Hepatocyte (in vitro differentiated cells): ENCODE data around the gene DENND1A. TPM values are rescaled to one million over a fixed set of nuclear protein-coding genes. Genes with fewer than 3 reads are reported as not detected.

Source experiments
- DNase-seq: peaks from one replicate; pipeline ENCODE4 v3.0.0-alpha.2; 2016; ENCODE audit warnings: low spot score
- H2AFZ ChIP-seq: fragments of 200-600 bp; sonication (generic); 2 replicates; pipeline ENCODE4 v1.6.0; 2016; ENCODE audit warnings: antibody characterized with exemption, mild to moderate bottlenecking
- H3K27ac ChIP-seq: fragments of 200-600 bp; sonication (generic); 2 replicates; pipeline ENCODE4 v1.5.1; 2016; ENCODE audit warnings: mild to moderate bottlenecking
- H3K27me3 ChIP-seq: fragments of 200-600 bp; sonication (generic); 2 replicates; pipeline ENCODE4 v1.6.1; 2016
- H3K36me3 ChIP-seq: fragments of 200-600 bp; sonication (generic); replicated peaks from 2 replicates; pipeline ENCODE4 v1.5.1; 2016; ENCODE audit warnings: low read depth; ENCODE audit not compliant: insufficient read depth
- H3K4me1 ChIP-seq: fragments of 200-600 bp; sonication (generic); 2 replicates; pipeline ENCODE4 v1.5.1; 2016; ENCODE audit warnings: mild to moderate bottlenecking, moderate library complexity; ENCODE audit not compliant: insufficient read depth
- H3K4me2 ChIP-seq: fragments of 200-600 bp; sonication (generic); 2 replicates; pipeline ENCODE4 v1.6.0; 2016
- H3K4me3 ChIP-seq: fragments of 200-600 bp; sonication (generic); 2 replicates; pipeline ENCODE4 v1.5.1; 2016; ENCODE audit warnings: mild to moderate bottlenecking
- H3K79me2 ChIP-seq: fragments of 200-600 bp; sonication (generic); 2 replicates; pipeline ENCODE4 v1.6.0; 2017; ENCODE audit warnings: mild to moderate bottlenecking
- H3K9me2 ChIP-seq: fragments of 200-600 bp; sonication (generic); replicated peaks from 2 replicates; pipeline ENCODE4 v1.6.0; 2017; ENCODE audit warnings: mild to moderate bottlenecking; ENCODE audit not compliant: insufficient read depth
- H3K9me3 ChIP-seq: fragments of 200-600 bp; sonication (generic); 2 replicates; pipeline ENCODE4 v1.5.1; 2016; ENCODE audit warnings: low read depth, mild to moderate bottlenecking
- H4K20me1 ChIP-seq: fragments of 200-600 bp; sonication (generic); 2 replicates; pipeline ENCODE4 v1.6.0; 2016; ENCODE audit warnings: mild to moderate bottlenecking; ENCODE audit not compliant: insufficient read depth, poor library complexity, severe bottlenecking
- CTCF ChIP-seq: fragments of 200-600 bp; sonication (generic); IDR thresholded peaks from 2 replicates; pipeline ENCODE4 v1.5.1; 2016; ENCODE audit warnings: antibody characterized with exemption, mild to moderate bottlenecking; ENCODE audit not compliant: poor library complexity
- EZH2 ChIP-seq: fragments of 200-600 bp; sonication (generic); IDR thresholded peaks from 2 replicates; pipeline ENCODE4 v1.6.1; 2016; ENCODE audit warnings: antibody characterized with exemption, mild to moderate bottlenecking, borderline replicate concordance
- EZH2phosphoT487 ChIP-seq: fragments of 200-600 bp; sonication (generic); IDR thresholded peaks from one replicate; pipeline ENCODE4 v1.6.1; 2018; ENCODE audit warnings: antibody characterized with exemption, mild to moderate bottlenecking, low read depth, moderate library complexity; ENCODE audit not compliant: unreplicated experiment, severe bottlenecking
- WGBS: methylation state at CpG from one replicate; pipeline ENCODE4 v1.1.6; 2016; ENCODE audit warnings: low lambda C conversion rate; ENCODE audit errors: missing lambda C conversion rate; 5-methylcytosine and 5-hydroxymethylcytosine counted together
- polyA plus RNA-seq: library from polyadenylated mRNA; unstranded; fragments of >200 nt; fragmentation: Nextera tagmentation; extraction: Ambion mirVana; gene quantifications from 2 replicates; pipeline ENCODE4 v1.2.1, GENCODE V29; 2016
- total RNA-seq: library from RNA; depleted of rRNA; stranded (reverse); fragments of >200 nt; gene quantifications from 2 replicates; pipeline ENCODE4 v1.2.3, GENCODE V29; 2014

DENND1A gene
- total and polyA plus RNA-seq, 2 experiments from 2014 or later, result 24.0 to 28.9 TPM

- 94% methylated on average over 6 of the region's 6 CpGs for WGBS
- Histone ChIP-seq H3K9me2 (no peaks in the 10 kb centered on the region), H2AFZ (no peak overlapping the region), H4K20me1 (no peaks in the 10 kb centered on the region), H3K27me3 (no peaks in the 10 kb centered on the region), H3K4me1 (peaks cover 4% of the 10 kb centered on the region), H3K4me2 (no peak overlapping the region), H3K9me3 (no peaks in the 10 kb centered on the region), H3K4me3 (no peak overlapping the region), H3K36me3 (no peaks in the 10 kb centered on the region), H3K27ac (no peak overlapping the region), H3K79me2 (no peaks in the 10 kb centered on the region)
- TF ChIP-seq CTCF, result no peak
- no peak for TF ChIP-seq EZH2
- TF ChIP-seq EZH2phosphoT487, result no peak
- no peak for DNase-seq
Measured at GRCh38 chr9:123490688-123491087, 439.2 kb downstream of the DENND1A start.

GRCh38 chr9:123488722-123489321 is 441.1 kb downstream of the DENND1A start:
- no peak overlapping the region for H3K4me3 ChIP-seq
- H3K79me2 ChIP-seq, result no peaks in the 10 kb centered on the region
- no peaks in the 10 kb centered on the region for H3K36me3 ChIP-seq
- H3K9me2 ChIP-seq, result no peaks in the 10 kb centered on the region
- DNase-seq, result no peak
- H3K27me3 ChIP-seq, result no peaks in the 10 kb centered on the region
- no peak for TF ChIP-seq EZH2phosphoT487
- no peak for TF ChIP-seq CTCF
- no peak for TF ChIP-seq EZH2
- 67% methylated on average over 16 of the region's 16 CpGs for WGBS
- H2AFZ ChIP-seq, result no peak overlapping the region
- no peak overlapping the region for H3K4me2 ChIP-seq
- H3K27ac ChIP-seq, result no peak overlapping the region
- H4K20me1 ChIP-seq, result no peaks in the 10 kb centered on the region
- H3K9me3 ChIP-seq, result no peaks in the 10 kb centered on the region
- peaks cover 12% of the 10 kb centered on the region for H3K4me1 ChIP-seq

- Histone ChIP-seq H3K27ac (no peak overlapping the region), H3K4me1 (peaks cover 18% of the 10 kb centered on the region), H3K79me2 (no peaks in the 10 kb centered on the region), H3K27me3 (no peaks in the 10 kb centered on the region), H3K36me3 (no peaks in the 10 kb centered on the region), H4K20me1 (no peaks in the 10 kb centered on the region), H3K9me3 (no peaks in the 10 kb centered on the region), H3K4me2 (no peak overlapping the region), H3K9me2 (no peaks in the 10 kb centered on the region), H3K4me3 (no peak overlapping the region), H2AFZ (no peak overlapping the region)
- TF ChIP-seq EZH2phosphoT487, result no peak
- TF ChIP-seq EZH2, result no peak
- no peak for TF ChIP-seq CTCF
- 90% methylated on average over 5 of the region's 5 CpGs for WGBS
- DNase-seq, result no peak
Measured at GRCh38 chr9:123487944-123488548, 441.9 kb downstream of the DENND1A start.
